ENCODE results near the gene SGMS2.
"Not testable (repeated sequence)": the region's sequence is repeated elsewhere in the genome, so short reads cannot be mapped to it uniquely, and the experiment has no call there.

The SGMS2 gene

DNA sequence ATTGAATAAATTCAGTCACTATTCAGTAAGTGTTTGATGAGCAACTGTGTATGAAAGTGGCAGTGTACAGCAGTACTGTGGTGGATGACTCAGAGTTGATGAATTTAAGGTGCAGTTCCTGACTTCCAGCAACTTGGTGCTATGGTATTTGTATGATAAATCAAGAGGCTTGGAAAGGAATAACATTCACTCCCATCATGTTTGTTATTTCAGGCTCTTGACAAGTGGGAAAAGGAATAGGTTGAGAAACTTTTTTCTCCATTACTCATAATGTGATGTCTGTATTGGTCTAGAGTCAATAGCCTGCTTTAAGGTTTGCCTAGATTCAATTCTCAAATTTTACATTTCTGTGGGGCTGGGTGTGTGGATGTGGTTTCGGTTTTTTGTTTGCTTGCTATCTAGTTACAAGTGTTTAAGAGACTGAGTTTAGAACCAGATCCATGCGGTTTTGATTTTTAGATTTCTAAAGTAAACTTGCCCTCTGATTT, 71.5 kb downstream of the SGMS2 start:
- in situ Hi-C loops (cut with HindIII; ENCODE audit: low pct_ligation_motif_present, low pct_unique_long_range_greater_than_20kb, low sequenced_read_pairs) = no loop called here

DNA sequence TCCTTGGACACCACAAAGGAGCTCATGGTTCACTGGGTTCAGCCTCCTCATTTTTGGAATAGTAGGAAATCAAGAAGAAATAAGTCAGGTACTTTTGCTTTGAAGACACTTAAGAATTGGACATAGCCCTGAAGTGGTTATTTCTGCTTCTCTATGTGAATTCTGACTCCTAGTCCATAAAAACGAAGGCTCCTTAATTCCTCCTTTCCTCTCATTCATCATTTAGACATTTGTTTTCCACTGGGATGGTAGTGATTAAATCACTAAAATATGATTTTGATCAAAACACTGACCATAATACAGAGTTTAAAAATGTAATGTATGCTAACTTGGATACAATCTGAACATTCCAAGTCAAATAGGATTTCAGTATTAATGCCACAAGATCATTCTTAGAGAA, 71.9 kb downstream of the SGMS2 start:
- in situ Hi-C loops (cut with HindIII; ENCODE audit: low pct_ligation_motif_present, low pct_unique_long_range_greater_than_20kb, low sequenced_read_pairs) = no loop called here
- no peak for DNase-seq

More for the DNA sequence above, 71.5 kb downstream of the SGMS2 start:
- peak; percentile 93 for DNase-seq

DNA sequence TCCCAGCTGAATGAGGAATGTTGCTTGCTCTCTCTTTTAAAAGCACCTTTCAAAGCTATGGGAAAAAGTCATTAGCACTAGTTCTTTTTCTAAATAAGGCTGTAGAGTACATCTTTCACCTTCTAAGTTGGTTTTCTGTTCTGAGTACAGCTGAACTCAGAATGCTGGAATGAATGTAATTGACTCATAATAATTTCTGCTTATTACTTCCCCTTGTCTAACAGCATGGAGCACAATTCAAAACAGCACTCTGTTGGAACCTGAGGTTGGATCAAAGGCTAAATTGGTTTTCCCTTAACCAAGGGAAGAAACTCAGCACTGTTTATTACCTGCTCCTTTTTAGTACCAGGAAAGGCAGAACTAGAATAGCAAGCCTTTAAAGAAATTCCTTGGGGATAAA, 73.1 kb downstream of the SGMS2 start:
- in situ Hi-C loops (cut with HindIII; ENCODE audit: low pct_ligation_motif_present, low pct_unique_long_range_greater_than_20kb, low sequenced_read_pairs) = no loop called here
- no peak for DNase-seq

DNA sequence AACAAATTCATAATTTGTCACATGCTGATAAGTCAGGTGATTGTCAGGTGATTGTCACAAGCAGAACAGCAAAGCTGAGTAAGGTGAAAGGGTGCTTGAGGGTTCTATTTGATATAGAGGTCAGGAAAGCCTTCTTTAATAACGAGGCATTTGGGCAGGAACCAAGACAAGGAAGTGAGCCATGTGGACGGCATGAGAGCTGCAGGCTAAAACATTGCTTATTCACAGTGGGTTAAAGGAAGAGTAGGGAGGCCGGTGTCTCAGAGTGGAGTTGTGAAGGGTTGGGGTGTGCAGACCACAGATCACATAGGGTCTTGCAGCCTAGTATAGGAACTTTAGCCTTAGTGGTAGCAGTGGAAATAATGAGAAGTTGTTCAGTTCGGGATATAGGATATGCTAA, 75.3 kb downstream of the SGMS2 start:
- DNase-seq = no peak
- in situ Hi-C loops (cut with HindIII; ENCODE audit: low pct_ligation_motif_present, low pct_unique_long_range_greater_than_20kb, low sequenced_read_pairs) = no loop called here

DNA sequence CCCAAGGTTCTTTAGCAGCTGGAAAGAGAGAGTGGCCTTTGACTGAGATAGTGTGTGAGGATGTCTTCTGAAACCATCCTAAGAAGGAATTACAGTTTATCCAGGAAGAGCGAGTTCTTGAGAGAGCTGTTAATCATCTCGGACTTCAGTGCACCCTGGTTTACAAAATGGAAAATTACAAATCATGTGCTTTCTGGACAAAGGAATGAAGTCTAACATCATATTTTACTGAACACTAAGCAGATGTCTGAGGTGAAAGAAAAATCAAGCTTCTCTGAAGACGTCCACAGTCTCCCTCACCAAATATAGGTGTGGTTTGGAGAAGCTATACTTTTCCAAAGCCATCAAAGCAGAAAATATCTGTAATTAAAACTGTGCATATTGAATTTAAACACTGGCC, 75.8 kb downstream of the SGMS2 start:
- DNase-seq = no peak
- in situ Hi-C loops (cut with HindIII; ENCODE audit: low pct_ligation_motif_present, low pct_unique_long_range_greater_than_20kb, low sequenced_read_pairs) = no loop called here

DNA sequence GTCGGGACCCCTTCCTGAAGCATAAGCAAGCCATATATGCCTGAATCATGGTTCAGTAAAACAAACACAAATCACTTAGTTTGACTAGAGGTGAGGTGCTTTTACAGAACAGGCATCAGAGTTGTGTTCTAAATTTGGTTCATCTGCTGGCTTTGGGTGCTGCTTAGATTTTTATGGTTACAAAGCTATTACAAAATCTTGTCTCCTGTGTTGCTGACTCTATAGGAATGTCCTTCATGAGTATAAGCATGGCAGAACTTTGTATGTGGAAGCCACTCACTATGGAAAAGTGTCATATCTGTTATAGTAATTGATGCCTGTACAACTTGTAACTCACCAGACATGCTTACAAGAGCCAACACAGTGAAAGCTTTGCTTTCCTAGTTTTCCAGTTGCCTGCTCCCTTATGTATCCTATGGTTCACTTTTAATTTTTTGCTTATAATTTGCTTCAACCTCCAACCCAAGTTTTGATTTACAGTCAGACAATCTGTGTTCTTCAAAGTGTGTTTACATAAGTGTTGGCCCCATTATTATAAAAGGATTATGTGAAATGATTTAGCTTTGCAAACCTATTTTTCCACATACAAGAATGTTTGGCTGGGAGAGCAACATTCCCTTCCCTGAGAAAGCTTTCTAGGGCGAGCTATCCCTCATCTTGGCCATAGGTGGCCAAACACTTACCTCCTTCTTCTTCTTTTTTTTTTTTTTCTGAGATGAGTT, 76.6 kb downstream of the SGMS2 start:
- in situ Hi-C loops (cut with HindIII; ENCODE audit: low pct_ligation_motif_present, low pct_unique_long_range_greater_than_20kb, low sequenced_read_pairs) = no loop called here
- no peak for DNase-seq

DNA sequence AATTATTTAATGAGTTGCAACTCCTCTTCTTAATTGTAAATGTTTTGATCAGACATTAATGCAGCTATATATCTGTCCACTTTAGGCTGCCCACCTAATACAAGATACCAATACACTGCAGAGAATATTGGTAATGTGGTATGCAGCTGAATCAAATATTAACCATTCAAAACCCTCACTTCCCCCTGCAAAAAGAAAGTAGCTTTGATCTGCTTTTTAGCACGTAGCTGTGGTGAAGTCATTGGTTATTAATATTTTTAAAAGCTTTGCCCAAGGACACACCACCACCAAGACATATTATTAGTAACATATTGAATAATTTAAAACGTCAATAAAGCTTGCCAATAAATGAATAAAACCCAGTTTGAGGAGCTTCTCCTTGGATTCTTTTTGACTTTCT, 78.0 kb downstream of the SGMS2 start:
- in situ Hi-C loops (cut with HindIII; ENCODE audit: low pct_ligation_motif_present, low pct_unique_long_range_greater_than_20kb, low sequenced_read_pairs) = no loop called here
- DNase-seq = no peak

DNA sequence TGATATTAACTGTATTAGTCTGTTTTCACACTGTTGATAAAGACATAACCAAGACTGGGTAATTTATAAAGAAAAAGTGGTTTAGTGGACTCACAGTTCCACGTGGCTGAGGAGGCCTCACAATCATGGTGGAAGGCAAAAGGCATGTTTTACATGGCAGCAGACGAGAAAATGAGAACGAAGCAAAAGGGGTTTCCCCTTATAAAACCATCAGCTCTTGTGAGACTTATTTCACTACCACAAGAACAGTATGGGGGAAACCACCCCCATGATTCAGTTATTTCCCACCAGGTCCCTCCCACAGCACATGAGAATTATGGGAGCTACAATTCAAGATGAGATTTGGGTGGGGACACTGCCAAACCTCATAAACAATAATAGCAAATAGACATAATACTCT, 80.3 kb downstream of the SGMS2 start:
- DNase-seq; in situ Hi-C loops (cut with HindIII; ENCODE audit: low pct_ligation_motif_present, low pct_unique_long_range_greater_than_20kb, low sequenced_read_pairs): not testable (repeated sequence)

DNA sequence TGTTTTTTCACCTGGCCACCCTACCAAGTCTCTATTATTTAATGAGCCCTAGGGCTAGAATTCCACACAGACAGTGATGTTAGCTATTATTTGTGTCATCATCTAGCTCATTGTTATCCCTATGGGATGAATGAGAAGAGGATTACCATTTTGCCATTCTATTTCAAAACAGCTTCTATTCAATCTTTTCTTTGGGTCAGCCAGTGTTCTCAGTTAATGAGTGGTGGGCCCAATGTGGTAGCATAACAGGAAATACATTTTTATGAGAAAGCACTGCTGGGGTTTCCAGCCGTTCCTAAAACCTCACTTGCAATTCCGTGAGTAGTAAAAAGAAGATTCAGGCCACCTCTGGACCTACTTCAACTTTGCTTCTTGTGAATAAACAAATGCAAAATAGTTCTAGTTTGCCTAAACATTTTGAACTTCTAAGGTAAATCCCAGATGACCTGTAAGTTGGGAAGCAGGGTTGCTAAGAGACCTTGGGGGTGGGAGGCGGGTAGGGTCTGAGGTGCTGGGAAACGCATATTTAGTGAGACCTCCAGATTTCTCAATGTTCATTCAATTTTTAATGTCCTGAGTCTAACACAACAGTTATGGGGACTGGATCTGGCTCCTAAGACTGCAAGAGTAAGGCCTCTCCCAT, 81.8 kb downstream of the SGMS2 start:
- no peak for DNase-seq
- in situ Hi-C loops (cut with HindIII; ENCODE audit: low pct_ligation_motif_present, low pct_unique_long_range_greater_than_20kb, low sequenced_read_pairs) = no loop called here

DNA sequence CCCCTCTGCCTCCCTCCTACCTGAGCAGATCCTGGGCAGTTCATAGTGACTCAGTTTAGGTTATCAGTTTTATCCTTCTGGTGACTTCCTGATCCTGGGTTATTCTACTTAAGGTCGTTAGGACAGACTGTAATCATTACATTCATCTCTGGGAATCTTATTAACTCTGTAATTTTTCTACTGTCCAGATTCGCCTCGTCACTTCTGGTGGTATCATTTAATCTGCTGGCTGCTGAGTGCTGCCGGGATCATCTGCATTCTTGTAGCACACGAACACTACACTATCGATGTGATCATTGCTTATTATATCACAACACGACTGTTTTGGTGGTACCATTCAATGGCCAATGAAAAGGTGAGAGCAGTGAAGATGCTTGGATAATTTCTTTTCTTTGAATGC, 83.6 kb downstream of the SGMS2 start:
- no peak for DNase-seq
- in situ Hi-C loops (cut with HindIII; ENCODE audit: low pct_ligation_motif_present, low pct_unique_long_range_greater_than_20kb, low sequenced_read_pairs) = no loop called here

DNA sequence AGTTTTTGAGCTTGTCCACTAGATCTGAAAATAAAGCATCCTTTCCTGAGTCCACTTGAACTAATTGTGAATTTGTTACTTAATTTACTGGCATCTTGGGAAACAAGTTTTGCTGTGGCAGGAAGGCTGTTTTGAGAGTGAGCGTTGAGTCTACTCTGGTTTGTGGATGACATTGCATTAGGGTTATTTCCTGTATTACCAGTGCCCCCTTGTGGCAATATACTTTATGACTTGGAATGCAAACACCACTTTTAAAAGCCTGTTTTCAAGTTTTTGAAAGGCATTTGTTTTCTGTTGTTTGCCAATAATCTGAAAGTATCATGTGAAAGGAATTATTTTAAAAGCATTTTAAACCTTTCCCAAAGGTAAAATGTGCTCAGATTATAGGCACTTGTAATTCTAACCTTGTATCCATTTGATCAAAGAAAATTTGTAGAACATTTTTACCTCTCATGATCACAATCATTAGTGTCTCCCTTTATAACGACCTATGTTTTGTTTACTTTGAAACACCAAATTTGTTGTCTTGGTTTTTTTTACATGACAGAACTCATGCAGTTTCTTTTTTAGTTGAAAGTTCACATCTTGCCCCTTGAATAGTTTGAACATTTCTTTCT, 88.7 kb downstream of the SGMS2 start:
- peak; percentile 63 for DNase-seq
- in situ Hi-C loops (cut with HindIII; ENCODE audit: low pct_ligation_motif_present, low pct_unique_long_range_greater_than_20kb, low sequenced_read_pairs) = no loop called here

DNA sequence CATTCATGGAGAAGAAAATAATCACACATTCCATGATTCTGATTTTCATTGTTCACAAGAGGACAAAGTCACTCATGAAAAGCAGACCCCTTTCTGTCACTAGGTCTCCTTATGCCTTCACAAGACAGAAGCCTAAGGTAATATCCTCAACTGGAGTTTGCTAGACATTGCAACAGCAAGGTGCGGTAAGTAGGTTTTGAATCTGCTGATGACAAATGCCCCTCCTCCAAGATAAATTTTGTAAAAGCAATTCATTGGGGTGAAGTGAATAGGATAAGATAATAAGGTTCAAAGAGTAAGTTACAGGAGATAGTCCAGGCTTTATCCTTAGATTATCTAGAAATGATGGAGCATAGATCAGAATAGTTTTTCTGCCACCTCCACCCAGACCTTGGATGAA, 90.5 kb downstream of the SGMS2 start:
- DNase-seq = no peak
- in situ Hi-C loops (cut with HindIII; ENCODE audit: low pct_ligation_motif_present, low pct_unique_long_range_greater_than_20kb, low sequenced_read_pairs) = no loop called here

DNA sequence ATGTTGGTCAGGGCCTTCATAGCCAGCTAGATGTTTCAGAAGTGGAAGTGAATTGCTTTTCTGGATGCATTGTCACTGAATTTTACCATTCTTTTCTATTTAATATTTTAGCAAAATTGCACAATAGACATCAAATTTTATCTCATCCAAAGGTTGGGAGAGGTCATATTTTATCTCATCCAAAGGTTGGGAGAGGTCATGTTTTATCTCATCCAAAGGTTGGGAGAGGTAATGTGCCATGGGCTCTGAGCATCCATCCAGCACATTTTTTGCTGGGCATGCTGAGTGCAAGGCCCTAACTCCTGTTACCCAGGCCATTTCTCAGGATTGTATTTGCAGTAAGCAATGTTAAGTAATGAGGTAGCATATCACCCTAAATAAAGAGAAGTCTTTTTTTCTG, 91.9 kb downstream of the SGMS2 start:
- in situ Hi-C loops (cut with HindIII; ENCODE audit: low pct_ligation_motif_present, low pct_unique_long_range_greater_than_20kb, low sequenced_read_pairs) = no loop called here
- no peak for DNase-seq

DNA sequence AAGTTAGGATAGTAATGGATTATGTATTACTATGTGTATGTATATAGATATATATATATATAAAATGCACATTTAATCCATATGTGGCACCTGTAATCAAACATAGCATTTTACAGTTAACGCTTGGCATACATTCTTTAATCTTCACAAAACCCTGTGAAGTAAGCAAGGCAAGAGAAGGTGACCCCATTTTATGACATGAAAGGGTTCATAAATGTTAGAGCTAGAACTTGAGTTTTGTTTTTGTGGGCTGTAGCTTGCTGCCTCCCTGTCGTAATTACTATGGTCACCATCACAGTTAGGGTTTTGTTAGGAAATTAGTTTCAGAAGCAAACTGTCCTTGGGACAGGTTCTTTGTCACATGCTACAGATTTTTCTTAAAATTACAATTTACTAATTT, 92.8 kb downstream of the SGMS2 start:
- in situ Hi-C loops (cut with HindIII; ENCODE audit: low pct_ligation_motif_present, low pct_unique_long_range_greater_than_20kb, low sequenced_read_pairs) = no loop called here
- DNase-seq = no peak

DNA sequence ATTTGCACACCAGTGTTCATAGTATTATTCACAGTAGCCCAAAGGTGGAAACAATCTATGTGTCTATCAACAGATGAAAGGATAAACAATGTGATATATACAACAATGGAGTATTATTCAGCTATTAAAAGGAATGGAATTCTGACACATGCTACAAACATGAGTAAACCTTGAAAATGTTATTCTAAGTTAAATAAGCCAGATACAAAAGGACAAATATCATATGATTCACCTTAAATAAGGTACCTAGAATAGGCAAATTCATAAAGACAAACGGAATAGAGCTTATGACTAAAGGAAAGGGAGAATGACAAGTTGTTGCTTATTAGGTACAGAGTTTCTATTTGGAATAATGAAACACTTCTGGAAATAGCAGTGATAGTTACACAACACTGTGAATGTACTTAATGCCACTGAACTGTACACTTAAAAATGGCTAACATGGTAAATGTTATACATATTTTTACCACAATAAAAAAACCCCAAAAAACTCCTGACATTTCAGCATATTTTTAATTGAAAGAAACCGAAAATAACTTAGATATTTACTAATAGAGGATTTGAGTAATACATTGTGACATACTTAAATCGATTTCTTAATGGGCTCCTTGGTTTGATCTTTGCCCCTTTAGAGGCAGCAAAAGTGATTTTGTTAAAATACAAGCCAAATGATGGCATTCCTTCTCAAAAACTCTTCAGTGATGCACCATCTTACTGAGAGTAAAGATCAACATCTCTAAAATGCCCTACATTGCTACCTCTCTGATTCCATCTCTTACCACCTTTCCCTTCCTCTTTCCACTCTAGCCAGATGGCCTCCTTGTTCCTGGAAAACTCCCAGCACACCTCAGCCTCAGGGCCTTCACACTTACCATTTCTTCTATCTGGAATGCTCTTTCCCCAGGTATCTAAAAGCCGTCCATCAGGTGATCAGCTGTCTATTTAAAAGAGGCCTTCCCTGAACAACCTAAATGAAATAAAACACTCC, 98.0 kb downstream of the SGMS2 start:
- no peak for DNase-seq
- in situ Hi-C loops (cut with HindIII; ENCODE audit: low pct_ligation_motif_present, low pct_unique_long_range_greater_than_20kb, low sequenced_read_pairs) = no loop called here

DNA sequence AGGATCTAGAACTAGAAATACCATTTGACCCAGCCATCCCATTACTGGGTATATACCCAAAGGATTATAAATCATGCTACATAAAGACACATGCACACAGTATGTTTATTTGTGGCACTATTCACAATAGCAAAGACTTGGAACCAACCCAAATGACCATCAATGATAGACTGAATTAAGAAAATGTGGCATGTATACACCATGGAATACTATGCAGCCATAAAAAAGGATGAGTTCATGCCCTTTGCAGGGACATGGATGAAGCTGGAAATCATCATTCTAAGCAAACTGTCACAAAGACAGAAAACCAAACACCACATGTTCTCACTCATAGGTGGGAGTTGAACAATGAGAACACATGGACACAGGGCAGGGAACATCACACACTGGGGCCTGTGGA, 101.0 kb downstream of the SGMS2 start:
- in situ Hi-C loops (cut with HindIII; ENCODE audit: low pct_ligation_motif_present, low pct_unique_long_range_greater_than_20kb, low sequenced_read_pairs); DNase-seq: not testable (repeated sequence)

DNA sequence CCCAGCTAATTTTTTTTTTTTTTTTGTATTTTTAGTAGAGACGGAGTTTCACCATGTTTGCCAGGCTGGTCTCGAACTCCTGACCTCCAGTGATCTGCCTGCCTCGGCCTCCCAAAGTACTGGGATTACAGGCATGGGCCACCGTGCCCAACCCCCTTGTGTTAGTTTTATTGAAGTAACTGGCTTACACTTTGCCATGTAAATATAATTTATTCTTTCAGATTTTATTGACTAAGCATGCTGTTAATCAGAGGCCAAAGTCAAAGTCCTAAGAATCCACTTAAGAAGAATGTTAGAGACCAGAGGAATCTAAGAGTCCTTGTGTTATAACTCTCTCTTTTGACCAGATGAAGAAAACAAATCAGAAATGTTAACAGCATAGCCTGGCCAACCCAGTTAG, 102.1 kb downstream of the SGMS2 start:
- DNase-seq; in situ Hi-C loops (cut with HindIII; ENCODE audit: low pct_ligation_motif_present, low pct_unique_long_range_greater_than_20kb, low sequenced_read_pairs): not testable (repeated sequence)

DNA sequence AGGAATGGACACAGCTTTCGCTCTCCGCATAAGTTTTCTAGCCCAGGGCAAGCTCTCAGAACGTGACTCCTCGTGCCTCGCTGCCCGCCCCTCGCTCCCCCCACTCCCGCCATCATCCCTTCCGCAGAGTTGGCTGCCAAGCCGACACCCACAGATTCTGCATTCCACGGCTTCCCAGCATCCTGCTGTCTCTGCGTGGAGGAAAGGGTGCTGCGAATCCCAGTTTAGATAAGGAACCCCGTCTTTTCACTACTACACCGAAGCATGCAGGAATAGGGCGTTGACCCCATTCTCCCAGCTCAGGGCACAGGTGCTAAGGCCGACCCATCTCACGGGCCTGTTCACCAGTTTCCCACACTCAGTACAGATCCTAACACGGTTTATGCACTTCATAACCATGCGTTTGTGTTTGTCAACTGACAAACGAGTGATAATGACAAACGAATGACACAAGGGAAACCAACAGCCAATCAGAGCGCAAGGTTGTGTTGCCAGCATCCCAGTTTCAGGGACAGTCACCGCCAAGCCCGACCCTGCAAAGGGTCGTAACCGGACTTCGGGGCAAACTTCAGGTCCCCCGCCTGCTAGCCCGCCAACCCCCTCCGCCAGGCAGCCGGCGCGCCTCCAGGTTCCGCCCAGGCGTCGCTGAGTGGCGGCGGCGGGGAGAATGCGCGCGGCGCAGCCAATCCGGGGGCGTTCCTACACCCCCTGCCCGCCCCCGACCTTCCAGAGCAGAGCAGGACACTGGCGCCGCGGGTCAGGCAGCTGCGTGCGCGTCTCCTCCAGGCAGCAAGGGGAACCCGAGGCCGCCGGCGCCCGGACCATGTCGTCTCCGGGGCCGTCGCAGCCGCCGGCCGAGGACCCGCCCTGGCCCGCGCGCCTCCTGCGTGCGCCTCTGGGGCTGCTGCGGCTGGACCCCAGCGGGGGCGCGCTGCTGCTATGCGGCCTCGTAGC, 106.4 kb downstream of the SGMS2 start, which contains the start of gene CYP2U1:
CYP2U1 (plus strand) TSS at position 729 of the 954 bp plus-strand sequence; CDS start at position 824, 95 bp downstream.
- peak; percentile 81 for DNase-seq

More for the DNA sequence above, 106.4 kb downstream of the SGMS2 start, which contains the start of gene CYP2U1:
- in situ Hi-C loops (cut with HindIII; ENCODE audit: low pct_ligation_motif_present, low pct_unique_long_range_greater_than_20kb, low sequenced_read_pairs) = no loop called here
